Inferior parietal cortex (tissue), 1 donor: ENCODE results near the gene VPS13A.
A peak's percentile ranks its signal among the peaks of the same experiment; 100 is the strongest.

Source experiments
- DNase-seq: peaks from one replicate; pipeline ENCODE4 v3.0.0-alpha.2; 2016; ENCODE audit errors: extremely low spot score

The VPS13A gene

DNA sequence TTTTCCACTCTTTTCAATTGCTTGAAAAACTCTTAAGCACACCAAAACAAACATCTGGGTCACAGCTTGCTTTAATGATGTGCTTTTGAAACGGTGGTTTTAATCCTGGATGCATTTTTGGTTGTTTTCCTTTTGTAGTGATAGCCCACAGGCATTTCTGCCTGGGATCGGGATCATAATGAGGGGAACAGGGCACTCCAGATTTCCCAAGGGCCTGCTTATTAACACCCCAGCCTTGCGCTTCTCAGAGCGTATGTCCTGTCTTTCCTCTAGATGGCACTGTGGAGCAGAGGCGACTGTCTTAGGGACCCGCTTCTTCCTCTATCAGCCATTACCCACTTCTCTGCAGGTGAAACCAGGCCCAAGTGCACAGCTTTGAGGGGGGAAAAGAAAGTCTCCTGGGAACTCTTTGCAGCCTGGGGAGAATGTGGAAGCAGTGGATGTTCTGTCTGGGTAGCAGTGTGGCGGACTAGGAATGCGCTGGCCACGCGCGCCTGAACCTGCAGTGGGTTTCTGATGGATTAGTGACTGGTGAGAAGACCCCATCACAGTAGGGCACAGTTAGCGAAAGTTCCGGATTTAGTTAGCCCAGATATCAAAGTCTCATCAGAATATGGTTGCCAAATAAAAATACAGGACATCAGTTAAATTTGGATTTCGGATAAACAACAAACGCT is 280.7 kb downstream of the VPS13A start:
- peak; percentile 87 for DNase-seq

DNA sequence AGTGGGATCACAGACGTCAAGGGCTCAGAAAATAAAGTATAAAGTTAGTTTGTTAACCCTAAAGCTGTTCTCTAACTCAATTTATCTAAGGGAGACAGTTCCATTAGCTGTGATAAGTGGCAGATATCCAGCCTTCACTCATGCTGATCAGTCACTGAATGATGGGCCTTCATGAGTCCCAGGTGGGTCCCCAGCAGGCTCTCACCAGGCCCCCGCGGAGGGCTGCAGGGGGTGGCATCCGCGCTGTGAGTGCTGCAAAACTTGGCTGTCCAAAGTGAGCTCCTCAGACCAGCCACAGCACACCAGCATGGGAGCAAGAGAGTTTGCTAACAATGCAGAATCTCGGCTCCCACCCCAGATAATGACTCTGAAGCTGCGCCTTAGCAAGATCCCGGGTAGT is 283.6 kb downstream of the VPS13A start:
- DNase-seq: no peak

DNA sequence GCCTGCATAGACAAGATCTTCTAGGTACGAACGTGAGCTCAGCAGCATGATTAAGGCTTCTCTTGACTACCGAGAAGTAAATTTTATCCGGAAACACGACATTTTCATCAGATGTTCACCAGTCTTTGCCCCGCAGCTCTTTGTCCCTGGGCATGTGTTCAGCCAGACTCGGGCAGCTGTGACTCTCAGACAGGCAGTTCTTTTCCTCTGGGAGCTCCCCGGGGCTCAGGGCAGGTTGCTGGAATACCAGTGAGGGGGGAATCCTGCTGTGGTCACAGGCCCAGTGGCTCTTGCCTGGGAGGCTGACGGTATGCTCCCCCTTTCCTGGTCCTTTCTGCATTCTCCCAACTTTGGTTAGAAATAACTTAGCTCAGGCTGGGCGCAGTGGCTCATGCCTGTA is 284.7 kb downstream of the VPS13A start:
- no peak for DNase-seq

DNA sequence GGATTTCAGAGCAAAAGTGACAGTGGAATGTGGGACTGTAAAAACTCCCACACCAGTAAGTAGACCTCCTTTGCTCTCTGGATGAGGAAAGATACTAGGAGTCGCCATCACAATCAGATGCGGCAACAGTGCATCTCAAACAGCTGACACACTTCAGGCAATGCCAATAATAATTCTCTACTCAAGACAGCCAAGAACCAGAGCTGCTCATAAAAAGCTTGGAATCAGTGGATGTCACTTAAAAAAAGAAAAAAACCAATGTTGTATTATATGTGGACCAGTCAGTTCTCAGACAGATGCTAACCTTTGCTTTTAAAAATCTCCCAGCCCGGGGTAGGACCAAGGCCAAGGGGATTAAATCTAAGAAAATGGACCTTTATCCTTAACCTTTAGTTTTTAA is 285.8 kb downstream of the VPS13A start:
- no peak for DNase-seq

GRCh38 chr9:77464661-77465060 is 287.3 kb downstream of the VPS13A start:
- no peak for DNase-seq

- DNase-seq: no peak
Measured at GRCh38 chr9:77469515-77470231, 292.3 kb downstream of the VPS13A start.
